ENCODE results near the gene ARID1B.
A peak's percentile ranks its signal among the peaks of the same experiment; 100 is the strongest.

ARID1B gene

DNA sequence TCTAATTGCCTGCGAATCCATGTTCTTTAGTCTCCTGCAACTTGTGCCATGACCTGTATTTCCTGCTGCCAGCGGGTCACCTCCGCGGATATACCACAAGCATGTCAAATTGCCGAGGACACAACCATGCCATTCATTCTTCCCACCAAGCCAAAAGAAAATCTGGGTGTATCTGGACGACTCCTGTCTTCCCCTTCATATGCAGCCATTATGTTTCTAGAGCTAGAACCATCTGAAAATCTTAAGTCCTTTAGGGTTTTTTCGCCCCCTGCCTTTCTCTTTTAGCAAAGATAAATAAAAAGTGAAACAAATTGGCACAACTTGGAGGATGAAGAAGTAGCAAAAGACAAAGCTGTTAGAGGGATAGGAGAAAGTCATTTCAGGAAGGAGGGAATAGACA lies 242.6 kb downstream of the ARID1B start:
- Histone ChIP-seq H3K27me3 (no peaks in the 10 kb centered on the region), H3K4me1 (peaks cover 26% of the 10 kb centered on the region), H3K36me3 (no peaks in the 10 kb centered on the region), H3K4me3 (ENCODE audit: low read depth, low read length) (peak overlapping the region; percentile 83), H3K9me3 (no peaks in the 10 kb centered on the region)
- no peak for DNase-seq
- TF ChIP-seq, protein P1, sequence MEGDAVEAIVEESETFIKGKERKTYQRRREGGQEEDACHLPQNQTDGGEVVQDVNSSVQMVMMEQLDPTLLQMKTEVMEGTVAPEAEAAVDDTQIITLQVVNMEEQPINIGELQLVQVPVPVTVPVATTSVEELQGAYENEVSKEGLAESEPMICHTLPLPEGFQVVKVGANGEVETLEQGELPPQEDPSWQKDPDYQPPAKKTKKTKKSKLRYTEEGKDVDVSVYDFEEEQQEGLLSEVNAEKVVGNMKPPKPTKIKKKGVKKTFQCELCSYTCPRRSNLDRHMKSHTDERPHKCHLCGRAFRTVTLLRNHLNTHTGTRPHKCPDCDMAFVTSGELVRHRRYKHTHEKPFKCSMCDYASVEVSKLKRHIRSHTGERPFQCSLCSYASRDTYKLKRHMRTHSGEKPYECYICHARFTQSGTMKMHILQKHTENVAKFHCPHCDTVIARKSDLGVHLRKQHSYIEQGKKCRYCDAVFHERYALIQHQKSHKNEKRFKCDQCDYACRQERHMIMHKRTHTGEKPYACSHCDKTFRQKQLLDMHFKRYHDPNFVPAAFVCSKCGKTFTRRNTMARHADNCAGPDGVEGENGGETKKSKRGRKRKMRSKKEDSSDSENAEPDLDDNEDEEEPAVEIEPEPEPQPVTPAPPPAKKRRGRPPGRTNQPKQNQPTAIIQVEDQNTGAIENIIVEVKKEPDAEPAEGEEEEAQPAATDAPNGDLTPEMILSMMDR (IDR thresholded peaks at IDR 0.05; ENCODE audit: low read depth, low read length): no peak; the same call in none of the 2 replicates

GRCh38 chr6:157020398-157020797 lies 243.2 kb downstream of the ARID1B start:
- Histone ChIP-seq H3K27me3 (no peaks in the 10 kb centered on the region), H3K4me3 (ENCODE audit: low read depth, low read length) (peak overlapping the region; percentile 83), H3K9me3 (no peaks in the 10 kb centered on the region), H3K36me3 (no peaks in the 10 kb centered on the region), H3K4me1 (peaks cover 22% of the 10 kb centered on the region)
- TF ChIP-seq, protein P1 (IDR thresholded peaks at IDR 0.05; ENCODE audit: low read depth, low read length): no peak
- DNase-seq: no peak

GRCh38 chr6:157020881-157021343 lies 243.7 kb downstream of the ARID1B start:
- Histone ChIP-seq H3K9me3 (no peaks in the 10 kb centered on the region), H3K36me3 (no peaks in the 10 kb centered on the region), H3K4me3 (ENCODE audit: low read depth, low read length) (peak overlapping the region; percentile 83), H3K4me1 (peaks cover 22% of the 10 kb centered on the region), H3K27me3 (no peaks in the 10 kb centered on the region)
- DNase-seq: no peak
- TF ChIP-seq, protein P1 (IDR thresholded peaks at IDR 0.05; ENCODE audit: low read depth, low read length): no peak

GRCh38 chr6:157021344-157021992 lies 244.3 kb downstream of the ARID1B start:
- peaks cover 22% of the 10 kb centered on the region for H3K4me1 ChIP-seq
- H3K27me3 ChIP-seq: no peaks in the 10 kb centered on the region
- DNase-seq: peak; percentile 90

GRCh38 chr6:157021993-157022740 lies 245.0 kb downstream of the ARID1B start:
- Histone ChIP-seq H3K4me1 (peaks cover 22% of the 10 kb centered on the region), H3K9me3 (no peaks in the 10 kb centered on the region), H3K27me3 (no peaks in the 10 kb centered on the region), H3K36me3 (no peaks in the 10 kb centered on the region), H3K4me3 (ENCODE audit: low read depth, low read length) (peak overlapping the region; percentile 83)
- TF ChIP-seq, protein P1 (IDR thresholded peaks at IDR 0.05; ENCODE audit: low read depth, low read length): no peak
- peak; percentile 89 for DNase-seq

More at GRCh38 chr6:157021344-157021992, 244.3 kb downstream of the ARID1B start:
- Histone ChIP-seq H3K4me3 (ENCODE audit: low read depth, low read length) (peak overlapping the region; percentile 83), H3K9me3 (no peaks in the 10 kb centered on the region), H3K36me3 (no peaks in the 10 kb centered on the region)
- TF ChIP-seq, protein P1 (IDR thresholded peaks at IDR 0.05; ENCODE audit: low read depth, low read length): peak; percentile 17; the same call in 1 of the 2 replicates

GRCh38 chr6:157023958-157024357 lies 246.8 kb downstream of the ARID1B start:
- no peak overlapping the region for H3K4me3 ChIP-seq (ENCODE audit: low read depth, low read length)
- H3K9me3 ChIP-seq: no peaks in the 10 kb centered on the region
- no peaks in the 10 kb centered on the region for H3K36me3 ChIP-seq
- TF ChIP-seq, protein P1 (IDR thresholded peaks at IDR 0.05; ENCODE audit: low read depth, low read length): no peak
- DNase-seq: no peak
- no peaks in the 10 kb centered on the region for H3K27me3 ChIP-seq
- peaks cover 14% of the 10 kb centered on the region for H3K4me1 ChIP-seq
